ENCODE measurements around the gene MICAL1.

MICAL1 gene

DNA sequence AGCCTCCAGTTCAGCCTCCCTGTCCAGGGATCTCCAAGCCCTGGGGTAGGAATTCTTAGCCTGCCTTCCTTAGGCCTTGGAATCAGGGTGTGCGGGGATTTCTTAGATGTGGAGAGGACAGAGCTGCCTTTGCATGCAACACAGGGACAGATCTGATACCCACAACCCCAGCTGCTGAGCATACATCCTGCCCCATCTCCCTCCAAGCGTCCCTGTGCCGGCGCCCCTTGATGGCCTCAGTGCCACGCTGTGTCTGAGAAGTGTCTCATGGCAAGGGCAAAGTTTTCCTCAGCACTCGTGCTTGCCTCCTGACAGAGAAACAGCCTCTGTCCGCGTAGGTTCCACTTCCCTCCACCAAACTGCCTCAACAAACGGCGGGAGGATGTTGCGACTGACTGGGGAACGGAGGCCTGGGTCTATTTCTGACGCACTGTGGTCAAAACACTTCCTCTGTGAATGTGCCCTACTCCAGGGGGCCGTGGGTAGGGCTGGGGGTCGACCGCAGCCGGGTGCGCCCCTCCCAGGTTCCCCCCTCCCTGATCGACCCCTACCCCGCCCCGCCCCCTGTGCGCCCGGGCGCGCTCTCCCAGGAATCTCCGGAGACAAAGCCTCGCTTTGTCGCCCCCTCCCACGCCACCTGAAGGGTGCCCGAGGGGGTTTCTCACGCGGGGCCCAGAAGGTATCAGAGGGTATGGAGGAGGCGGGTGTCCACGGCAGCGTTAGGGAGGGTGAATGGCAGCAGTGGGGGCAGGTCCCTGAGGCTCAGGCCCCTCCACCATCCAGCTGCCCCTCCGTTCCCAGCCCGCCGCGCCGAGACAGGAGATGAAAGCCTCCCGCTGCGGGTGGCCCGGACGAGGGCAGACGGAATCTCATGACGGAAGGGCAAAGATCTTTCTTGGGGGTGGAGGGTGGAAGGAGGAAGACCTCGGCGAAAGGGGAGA is 806 bp downstream of the MICAL1 start:
- DNase-seq (ENCODE audit: low read depth, low spot score), result peak; percentile 23

DNA sequence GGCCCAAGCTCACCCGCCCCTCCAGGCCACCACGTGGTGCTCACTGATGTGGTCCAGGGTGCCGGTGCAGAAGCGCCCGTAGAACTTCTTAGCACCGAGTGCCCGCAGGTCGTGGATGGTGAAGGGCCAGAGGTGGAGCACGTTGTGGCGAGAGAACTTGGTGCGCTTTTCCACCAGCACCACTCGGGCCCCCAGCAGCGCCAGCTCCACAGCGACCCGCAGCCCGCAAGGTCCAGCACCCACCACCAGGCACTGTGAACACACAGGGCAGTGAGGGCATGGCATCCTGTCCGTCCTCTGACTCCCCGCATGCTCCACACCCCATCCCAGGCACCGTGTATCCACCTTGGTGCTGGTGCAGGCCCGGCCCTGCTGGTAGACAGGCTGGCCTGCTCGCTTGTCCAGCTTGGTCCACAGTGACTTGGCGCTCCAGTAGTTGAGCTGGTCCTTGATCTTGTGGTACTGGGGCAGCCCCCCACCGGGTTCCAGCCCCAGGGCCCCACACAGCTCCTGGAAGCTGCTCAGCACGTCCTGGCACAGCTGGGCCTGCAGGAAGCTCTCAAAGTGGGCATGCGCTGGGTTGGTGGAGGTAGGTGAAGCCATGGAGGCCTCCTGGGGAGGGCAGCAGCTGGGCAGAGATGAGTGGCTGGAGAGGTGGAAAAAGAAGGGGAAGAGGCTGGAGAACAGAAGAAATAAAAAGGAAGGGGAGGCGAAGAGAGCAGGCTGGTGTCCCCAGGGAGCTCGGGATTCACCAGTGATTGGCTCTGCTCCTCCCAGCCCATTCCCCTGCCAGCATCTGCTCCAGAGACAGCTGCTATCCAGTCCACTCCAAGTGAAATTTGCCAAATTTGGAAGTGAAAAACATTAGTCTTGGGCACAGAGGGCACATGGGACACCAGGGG is 1.7 kb downstream of the MICAL1 start:
- DNase-seq (ENCODE audit: low read depth, low spot score), result peak; percentile 23

- DNase-seq (ENCODE audit: low read depth, low spot score), result no peak
These were observed 2.4 kb downstream of the MICAL1 start for GRCh38 chr6:109453156-109453555.

DNA sequence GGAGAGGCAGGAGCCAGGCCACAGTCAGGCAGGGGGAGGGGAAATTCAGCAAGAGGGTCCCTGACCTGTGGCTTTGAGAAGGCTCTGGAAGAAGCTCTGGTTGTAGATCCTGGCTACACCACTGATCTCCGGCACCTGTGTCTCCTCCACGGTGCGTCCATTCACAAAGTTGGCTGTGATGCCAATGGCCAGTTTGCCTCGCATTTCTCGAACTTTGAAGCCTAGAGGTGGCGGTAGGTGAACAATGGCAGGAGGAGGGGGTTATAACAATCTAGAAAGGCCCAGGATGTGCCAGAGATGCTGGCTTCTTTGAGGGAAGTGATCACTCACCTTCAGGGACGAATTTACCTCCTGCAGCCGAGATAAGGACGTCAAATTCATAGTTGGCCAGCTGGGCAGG is 3.4 kb downstream of the MICAL1 start:
- no peak for DNase-seq (ENCODE audit: low read depth, low spot score)

DNA sequence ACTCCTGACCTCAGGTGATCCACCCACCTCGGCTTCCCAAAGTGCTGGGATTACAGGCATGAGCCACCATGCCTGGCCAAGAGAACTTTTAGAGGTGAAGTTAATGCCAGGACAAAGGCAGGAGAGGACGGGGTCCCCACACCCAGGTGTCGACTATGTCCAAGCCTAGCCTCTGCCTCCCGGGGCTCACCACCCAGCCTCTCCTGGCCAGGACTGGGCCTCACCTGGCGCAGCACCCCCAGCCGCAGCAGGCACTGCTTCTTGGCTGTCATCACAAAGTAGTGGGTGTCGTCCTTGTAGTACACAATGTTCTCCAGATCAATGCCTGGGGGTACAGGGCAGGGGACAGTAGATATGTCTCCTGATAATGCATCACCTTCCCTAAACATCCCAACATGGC is 4.2 kb downstream of the MICAL1 start:
- no peak for DNase-seq (ENCODE audit: low read depth, low spot score)

- no peak for DNase-seq (ENCODE audit: low read depth, low spot score)
These were observed 4.8 kb downstream of the MICAL1 start for GRCh38 chr6:109450801-109451200.

GRCh38 chr6:109449795-109450673 is 5.5 kb downstream of the MICAL1 start:
- no peak for DNase-seq (ENCODE audit: low read depth, low spot score)

DNA sequence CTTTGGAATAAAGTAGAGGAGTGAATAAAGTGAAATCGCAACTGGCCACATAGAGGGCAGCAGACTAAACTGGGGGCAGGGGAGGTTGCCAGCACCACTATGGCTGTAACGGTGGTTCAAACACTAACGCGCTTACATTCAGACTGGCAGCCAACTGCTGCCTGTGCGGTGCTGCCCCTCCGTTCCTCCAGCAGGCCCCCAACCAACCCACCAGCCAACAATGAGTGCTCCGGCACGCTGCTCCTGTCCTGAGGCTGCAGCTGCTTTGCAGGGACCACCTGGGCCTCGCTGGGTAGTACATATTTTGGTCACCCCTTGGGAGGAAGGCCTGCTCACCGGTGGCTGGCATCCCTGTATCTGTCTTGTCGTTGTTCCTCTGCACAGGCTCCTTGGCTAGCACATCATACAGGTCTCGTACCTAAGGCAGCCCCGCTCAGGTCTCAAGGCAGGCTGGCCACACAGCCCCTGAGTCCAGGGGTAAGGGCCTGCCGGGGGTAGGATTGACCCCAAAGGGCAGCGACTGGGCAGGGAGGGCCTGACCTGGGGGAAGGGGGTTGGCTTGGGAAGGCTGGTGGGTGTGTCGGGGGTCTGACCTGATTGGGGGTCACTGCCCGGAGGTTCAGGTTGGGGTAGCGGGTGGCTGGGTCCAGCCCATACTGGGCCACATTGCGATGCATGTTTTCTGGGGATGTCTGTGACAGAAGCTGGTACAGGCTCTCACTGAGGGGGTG is 6.3 kb downstream of the MICAL1 start:
- DNase-seq (ENCODE audit: low read depth, low spot score), result no peak

- no peak for DNase-seq (ENCODE audit: low read depth, low spot score)
These were observed 7.0 kb downstream of the MICAL1 start for GRCh38 chr6:109448615-109449014.

GRCh38 chr6:109447878-109448555 is 7.6 kb downstream of the MICAL1 start:
- DNase-seq (ENCODE audit: low read depth, low spot score), result peak; percentile 26

DNA sequence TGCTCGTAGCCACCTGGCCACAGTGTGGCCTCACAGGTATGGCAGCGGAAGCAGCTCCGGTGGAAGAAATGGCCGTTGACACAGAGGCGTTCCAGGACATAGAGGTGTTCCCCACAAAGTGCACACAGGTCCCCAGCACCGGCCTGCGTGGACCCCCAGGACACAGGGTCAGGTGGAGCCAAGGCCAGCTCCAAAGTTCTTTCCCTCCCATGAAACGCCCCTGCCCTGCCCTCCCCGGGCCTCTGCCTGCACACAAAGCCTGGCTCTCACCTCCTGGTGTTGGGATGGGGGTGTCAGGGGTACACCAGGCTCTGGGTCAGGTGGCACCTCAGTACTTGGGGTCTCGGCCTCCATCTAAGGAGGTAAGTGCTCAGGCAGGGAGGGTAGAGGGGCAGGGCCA is 8.5 kb downstream of the MICAL1 start:
- DNase-seq (ENCODE audit: low read depth, low spot score), result no peak

DNA sequence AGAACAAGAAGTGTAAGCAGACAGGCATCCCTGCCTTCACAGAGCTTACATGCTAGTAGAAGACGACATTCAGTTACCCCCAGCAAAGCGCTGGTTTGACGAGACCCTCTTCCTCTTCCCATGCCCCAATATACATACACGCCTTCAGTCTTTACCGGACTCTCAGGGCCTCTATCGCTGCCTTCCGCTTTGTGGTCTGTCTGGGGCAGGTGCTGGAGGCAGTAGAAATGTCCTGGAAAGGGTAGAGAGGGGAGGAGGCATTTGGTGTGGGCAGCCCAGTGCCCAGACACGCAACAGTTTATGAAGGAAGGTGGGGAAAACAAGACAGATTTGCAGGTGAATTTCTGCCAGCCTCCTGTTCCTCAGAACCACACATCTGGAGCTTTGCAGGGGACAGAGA is 9.0 kb downstream of the MICAL1 start:
- no peak for DNase-seq (ENCODE audit: low read depth, low spot score)

GRCh38 chr6:109446072-109446471 is 9.5 kb downstream of the MICAL1 start:
- DNase-seq (ENCODE audit: low read depth, low spot score), result no peak

GRCh38 chr6:109445382-109445781 is 10.2 kb downstream of the MICAL1 start:
- no peak for DNase-seq (ENCODE audit: low read depth, low spot score)

DNA sequence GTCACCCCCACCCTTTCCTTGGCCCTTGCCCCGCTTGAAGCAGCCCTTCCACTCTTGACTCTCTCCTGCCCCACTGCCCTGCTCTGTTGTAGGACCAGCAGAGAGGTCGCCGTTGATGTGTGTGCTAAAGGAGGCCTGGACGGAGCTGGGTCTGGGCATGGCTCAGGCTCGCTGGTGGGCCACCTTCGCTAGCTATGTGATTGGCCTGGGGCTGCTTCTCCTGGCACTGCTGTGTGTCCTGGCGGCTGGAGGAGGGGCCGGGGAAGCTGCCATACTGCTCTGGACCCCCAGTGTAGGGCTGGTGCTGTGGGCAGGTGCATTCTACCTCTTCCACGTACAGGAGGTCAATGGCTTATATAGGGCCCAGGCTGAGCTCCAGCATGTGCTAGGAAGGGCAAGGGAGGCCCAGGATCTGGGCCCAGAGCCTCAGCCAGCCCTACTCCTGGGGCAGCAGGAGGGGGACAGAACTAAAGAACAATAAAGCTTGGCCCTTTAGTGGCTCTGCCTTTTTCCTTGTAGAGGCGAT is 12.1 kb downstream of the MICAL1 start:
- no peak for DNase-seq (ENCODE audit: low read depth, low spot score)

- DNase-seq (ENCODE audit: low read depth, low spot score), result no peak
These were observed 13.1 kb downstream of the MICAL1 start for GRCh38 chr6:109442393-109442924.

DNA sequence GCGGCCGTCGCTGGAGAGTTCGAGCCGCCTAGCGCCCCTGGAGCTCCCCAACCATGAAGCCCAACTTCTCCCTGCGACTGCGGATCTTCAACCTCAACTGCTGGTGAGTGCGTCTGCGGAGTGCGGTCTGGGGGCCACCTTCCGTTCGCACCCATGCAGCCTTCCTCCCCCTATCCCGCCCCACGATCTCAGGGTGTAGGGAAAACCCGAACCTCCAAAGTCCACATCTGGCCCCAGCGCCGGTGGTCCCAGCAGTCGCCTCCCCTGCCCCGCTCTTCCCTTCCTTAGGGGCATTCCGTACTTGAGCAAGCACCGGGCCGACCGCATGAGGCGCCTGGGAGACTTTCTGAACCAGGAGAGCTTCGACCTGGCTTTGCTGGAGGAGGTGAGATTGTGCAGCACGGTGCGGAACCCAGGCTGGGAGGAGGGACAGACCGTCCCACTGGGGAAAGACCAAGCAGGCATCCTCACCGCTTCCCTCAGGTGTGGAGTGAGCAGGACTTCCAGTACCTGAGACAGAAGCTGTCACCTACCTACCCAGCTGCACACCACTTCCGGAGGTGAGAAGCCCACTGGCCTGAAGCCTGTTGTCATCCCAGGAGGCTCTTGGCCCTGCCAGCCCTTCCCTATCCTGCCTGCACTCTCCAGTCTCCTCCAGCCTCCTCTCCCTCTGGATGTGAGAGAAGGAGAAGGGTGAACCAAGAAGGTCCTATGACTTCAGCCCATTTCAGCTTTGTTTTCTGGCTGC is 14.3 kb downstream of the MICAL1 start:
- DNase-seq (ENCODE audit: low read depth, low spot score), result peak; percentile 80

DNA sequence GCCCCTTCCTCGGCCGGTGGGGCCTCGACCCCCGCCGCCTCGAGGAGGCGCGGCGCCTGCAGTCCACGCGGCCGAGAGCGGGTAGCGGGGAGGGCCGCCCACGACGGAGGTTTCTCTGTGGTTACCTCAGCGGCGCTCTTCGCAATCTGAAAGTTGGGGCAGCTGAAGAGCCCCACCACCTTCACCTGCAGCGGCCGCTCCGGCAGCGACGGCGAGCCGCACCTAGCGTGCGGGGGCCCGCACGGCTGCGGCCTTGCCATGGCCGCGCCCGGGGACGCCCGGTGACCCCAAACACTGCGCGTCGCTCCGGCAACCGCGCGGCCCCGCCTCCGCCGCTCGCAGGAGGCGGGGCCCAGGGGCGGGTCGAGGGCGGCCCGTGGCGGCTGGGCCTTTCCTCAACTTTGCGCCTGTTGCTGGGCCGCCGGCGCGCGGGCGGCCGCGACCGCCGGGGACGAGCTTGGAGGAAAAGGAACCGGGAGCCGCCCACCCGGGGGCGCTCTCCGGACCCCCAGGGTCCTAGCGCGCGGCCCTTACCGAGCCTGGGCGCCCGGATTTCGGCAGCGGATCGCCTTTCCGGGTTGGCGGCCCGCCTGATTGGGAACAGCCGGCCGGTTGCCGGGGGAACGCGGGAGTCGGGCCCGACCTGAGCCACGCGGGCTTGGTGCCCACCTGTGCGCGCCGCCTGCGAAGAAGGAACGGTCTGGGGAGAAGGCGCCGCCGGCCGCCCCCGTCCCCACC is 15.1 kb downstream of the MICAL1 start, which contains the start of the genes PPIL6 and SMPD2:
TSS of gene PPIL6 (minus strand) at position 298 of the 738 bp plus-strand sequence. CDS start at position 260, 38 bp downstream.
TSS of gene SMPD2 (plus strand) at position 394 of the 738 bp plus-strand sequence. CDS start 398 bp downstream, outside the sequence.
- DNase-seq (ENCODE audit: low read depth, low spot score), result peak; percentile 94
